HG02943 (cell line): ENCODE results near the gene FBXW7.
A peak's percentile ranks its signal among the peaks of the same experiment; 100 is the strongest.
"Not testable (repeated sequence)": the region's sequence is repeated elsewhere in the genome, so short reads cannot be mapped to it uniquely, and the experiment has no call there.

Experiments
- ATAC-seq: cut with Tn5 transposase; IDR thresholded peaks from one replicate; pipeline ENCODE4 v1.9.1; 2021; ENCODE audit warnings: mild to moderate bottlenecking, low read depth, moderate library complexity; ENCODE audit not compliant: unreplicated experiment

FBXW7 gene

GRCh38 chr4:152535903-152536544, at the start of gene FBXW7:
Gene FBXW7 (minus strand): TSS chr4:152536092. CDS start chr4:152411803, 124,289 bp downstream.
- ATAC-seq: peak; percentile 92

- no peak for ATAC-seq
These were observed 49.1 kb upstream of the FBXW7 start for GRCh38 chr4:152585023-152585441.

GRCh38 chr4:152581536-152582160, 45.8 kb upstream of the FBXW7 start:
- no peak for ATAC-seq

- ATAC-seq: no peak
These were observed 44.0 kb upstream of the FBXW7 start for GRCh38 chr4:152579916-152580315.

GRCh38 chr4:152579107-152579764, 43.3 kb upstream of the FBXW7 start:
- ATAC-seq: no peak

GRCh38 chr4:152578670-152579069, 42.8 kb upstream of the FBXW7 start:
- no peak for ATAC-seq

- no peak for ATAC-seq
These were observed 42.0 kb upstream of the FBXW7 start for GRCh38 chr4:152577708-152578396.

GRCh38 chr4:152575533-152575932, 39.6 kb upstream of the FBXW7 start:
- no peak for ATAC-seq

GRCh38 chr4:152573861-152574260, 38.0 kb upstream of the FBXW7 start:
- ATAC-seq: no peak

- no peak for ATAC-seq
These were observed 36.7 kb upstream of the FBXW7 start for GRCh38 chr4:152572417-152573086.

- no peak for ATAC-seq
These were observed 35.9 kb upstream of the FBXW7 start for GRCh38 chr4:152571770-152572169.

GRCh38 chr4:152571296-152571695, 35.4 kb upstream of the FBXW7 start:
- no peak for ATAC-seq

- no peak for ATAC-seq
These were observed 29.4 kb upstream of the FBXW7 start for GRCh38 chr4:152565333-152565732.

- no peak for ATAC-seq
These were observed 28.4 kb upstream of the FBXW7 start for GRCh38 chr4:152564336-152564735.

- ATAC-seq: no peak
These were observed 27.3 kb upstream of the FBXW7 start for GRCh38 chr4:152563209-152563608.

GRCh38 chr4:152559641-152560040, 23.7 kb upstream of the FBXW7 start:
- no peak for ATAC-seq

- no peak for ATAC-seq
These were observed 22.5 kb upstream of the FBXW7 start for GRCh38 chr4:152558396-152558795.

GRCh38 chr4:152556834-152557233, 20.9 kb upstream of the FBXW7 start:
- no peak for ATAC-seq

GRCh38 chr4:152556283-152556682, 20.4 kb upstream of the FBXW7 start:
- no peak for ATAC-seq

- no peak for ATAC-seq
These were observed 18.9 kb upstream of the FBXW7 start for GRCh38 chr4:152554742-152555141.

GRCh38 chr4:152550687-152551086, 14.8 kb upstream of the FBXW7 start:
- ATAC-seq: not testable (repeated sequence)
